GM12878 (cell line): ENCODE measurements around the gene SLC9A8. TPM values are rescaled to one million over a fixed set of nuclear protein-coding genes. Genes with fewer than 3 reads are reported as not detected.

Source experiments
- ATAC-seq: fragments of 200-7000 bp; cut with Tn5 transposase; 3 replicates; pipeline ENCODE4 v1.9.1; 2020; ENCODE audit warnings: mild to moderate bottlenecking, moderate library complexity
- BruUV-seq: library from RNA; stranded (reverse); fragments of 400-500 nt; replicated peaks from 2 replicates; lab custom pipeline; 2021; lab: Mats Ljungman, UMichigan
- CTCF ChIA-PET: fragments of 300-600 bp; sonication (Branson Sonifier 250); formaldehyde crosslinking; extraction: SDS; loops from one replicate; lab custom pipeline; 2021; ENCODE audit warnings: inconsistent platforms; lab: Yijun Ruan, JAX
- POLR2A ChIA-PET: fragments of 350-600 bp; formaldehyde crosslinking; extraction: SDS; loops from one replicate; lab custom pipeline; 2021; ENCODE audit warnings: inconsistent platforms; lab: Charles Lee
- RAD21 ChIA-PET: fragments of 300-600 bp; sonication (Branson Sonifier 250); formaldehyde crosslinking; loops from one replicate; lab custom pipeline; 2023; ENCODE audit warnings: antibody characterized with exemption; ENCODE audit not compliant: unreplicated experiment; lab: Charles Lee
- SMC1A ChIA-PET: fragments of 300-600 bp; sonication (Branson Sonifier 250); formaldehyde crosslinking; loops from one replicate; lab custom pipeline; 2023; ENCODE audit not compliant: unreplicated experiment, uncharacterized antibody; lab: Charles Lee
- DNase-seq: peaks from one replicate; pipeline ENCODE4 v3.0.0-alpha.2; 2011; ENCODE audit warnings: low read depth, low spot score
- FAIRE-seq: peaks from 3 replicates; lab custom pipeline; 2011; peaks lifted over from hg19 to GRCh38; lab: Jason Lieb, UNC
- H2AFZ ChIP-seq: 2 replicates; pipeline ENCODE4 v1.6.0; 2011; ENCODE audit warnings: low read depth, low read length, control low read depth; ENCODE audit not compliant: control insufficient read depth
- H3K27ac ChIP-seq: 2 replicates; pipeline ENCODE4 v1.5.1; 2011; ENCODE audit warnings: control low read depth; ENCODE audit not compliant: control insufficient read depth, insufficient read depth
- H3K27me3 ChIP-seq, 2 experiments: replicated peaks in 1 of 2; 2 replicates each; pipeline versions ENCODE4 v1.6.0 to v1.6.1; 2011; ENCODE audit warnings: low read length in 1 of 2; ENCODE audit not compliant: control insufficient read depth in 2 of 2, insufficient read depth in 2 of 2
- H3K36me3 ChIP-seq, 2 experiments: 2 replicates each; pipeline ENCODE4 v1.5.1; 2011; ENCODE audit warnings: low read length in 1 of 2; ENCODE audit not compliant: control insufficient read depth in 2 of 2, insufficient read depth in 2 of 2
- H3K4me1 ChIP-seq: 2 replicates; pipeline ENCODE4 v1.6.1; 2011; ENCODE audit warnings: mild to moderate bottlenecking, low read length, moderate library complexity, mixed read lengths; ENCODE audit not compliant: control insufficient read depth, insufficient read depth
- H3K4me2 ChIP-seq: 2 replicates; pipeline ENCODE4 v1.6.0; 2011; ENCODE audit warnings: control low read depth; ENCODE audit not compliant: control insufficient read depth, insufficient read depth
- H3K4me3 ChIP-seq: fragments of 200-600 bp; sonication (generic); 2 replicates; pipeline ENCODE4 v1.5.1; 2016
- H3K79me2 ChIP-seq: 2 replicates; pipeline ENCODE4 v1.6.0; 2011; ENCODE audit warnings: low read length; ENCODE audit not compliant: control insufficient read depth, insufficient read depth
- H3K9ac ChIP-seq: 2 replicates; pipeline ENCODE4 v1.8.0; 2011; ENCODE audit warnings: low read length, control low read depth, mixed read lengths; ENCODE audit not compliant: control insufficient read depth, insufficient read depth
- H3K9me3 ChIP-seq: replicated peaks from 3 replicates; pipeline ENCODE4 v1.5.1; 2011; ENCODE audit warnings: mild to moderate bottlenecking, low read length; ENCODE audit not compliant: control insufficient read depth, insufficient read depth
- H4K20me1 ChIP-seq: 2 replicates; pipeline ENCODE4 v1.6.0; 2011; ENCODE audit not compliant: control insufficient read depth, insufficient read depth
- BACH1 ChIP-seq: fragments of 450-650 bp; IDR thresholded peaks from 2 replicates; pipeline ENCODE4 v1.6.1; 2017; ENCODE audit warnings: mild to moderate bottlenecking, borderline replicate concordance
- BHLHE40 ChIP-seq, 2 experiments: fragments of 450-650 bp in 1 of 2; IDR thresholded peaks; 2 replicates each; pipeline ENCODE4 v1.6.1; 2011 to 2017; ENCODE audit warnings: low read depth in 2 of 2, borderline replicate concordance in 1 of 2, improper control_type of control experiment in 1 of 2, low read length in 1 of 2, mild to moderate bottlenecking in 1 of 2
- BRCA1 ChIP-seq: IDR thresholded peaks from 2 replicates; pipeline ENCODE4 v1.6.1; 2011; ENCODE audit warnings: low read depth, low read length, improper control_type of control experiment
- CEBPB ChIP-seq, 2 experiments: fragments of 150-350 bp in 1 of 2; IDR thresholded peaks; 2 replicates each; pipeline ENCODE4 v1.6.1; 2012 to 2014; ENCODE audit warnings: low read depth in 2 of 2, low read length in 2 of 2, borderline replicate concordance in 1 of 2, inconsistent platforms in 1 of 2
- DPF2 ChIP-seq: fragments of 450-650 bp; IDR thresholded peaks from 2 replicates; pipeline ENCODE4 v1.6.1; 2017; ENCODE audit warnings: mild to moderate bottlenecking
- ELK1 ChIP-seq: IDR thresholded peaks from 2 replicates; pipeline ENCODE4 v1.6.1; 2012; ENCODE audit warnings: low read depth, low read length, improper control_type of control experiment
- EP300 ChIP-seq, 2 experiments: fragments of 150-350 bp in 1 of 2; IDR thresholded peaks; 2 replicates each; pipeline ENCODE4 v1.6.1; 2011 to 2012; ENCODE audit warnings: low read depth in 2 of 2, low read length in 2 of 2, borderline replicate concordance in 1 of 2, improper control_type of control experiment in 1 of 2, inconsistent platforms in 1 of 2; ENCODE audit not compliant: control insufficient read depth in 1 of 2
- FOXM1 ChIP-seq: IDR thresholded peaks from 2 replicates; pipeline ENCODE4 v1.6.1; 2012; ENCODE audit warnings: low read depth, mild to moderate bottlenecking, inconsistent platforms, low read length, moderate library complexity
- IRF5 ChIP-seq: fragments of 450-650 bp; IDR thresholded peaks from 2 replicates; pipeline ENCODE4 v1.6.1; 2017; ENCODE audit warnings: borderline replicate concordance
- NFIC ChIP-seq: IDR thresholded peaks from 2 replicates; pipeline ENCODE4 v1.6.1; 2012; ENCODE audit warnings: low read depth, mild to moderate bottlenecking, inconsistent platforms, low read length, moderate library complexity
- RAD51 ChIP-seq: fragments of 450-650 bp; IDR thresholded peaks from 2 replicates; pipeline ENCODE4 v1.6.1; 2016; ENCODE audit warnings: moderate library complexity, mild to moderate bottlenecking, inconsistent platforms
- ZNF24 ChIP-seq: fragments of 450-650 bp; IDR thresholded peaks from 2 replicates; pipeline ENCODE4 v1.6.1; 2017; ENCODE audit warnings: antibody characterized with exemption, mild to moderate bottlenecking
- ZNF622 ChIP-seq: fragments of 450-650 bp; IDR thresholded peaks from 2 replicates; pipeline ENCODE4 v1.6.1; 2017; ENCODE audit warnings: mild to moderate bottlenecking, inconsistent platforms
- WGBS: methylation state at CpG from one replicate; pipeline ENCODE4 v1.1.6; 2016; ENCODE audit warnings: low lambda C conversion rate; ENCODE audit not compliant: insufficient replicate concordance, insufficient coverage; ENCODE audit errors: missing lambda C conversion rate; 5-methylcytosine and 5-hydroxymethylcytosine counted together
- in situ Hi-C: fragments of 300-500 bp; cut with MboI; formaldehyde crosslinking; loops from 9 replicates; pipeline ENCODE4 v1.14.3; 2018; ENCODE audit warnings: mixed read lengths
- intact Hi-C: fragments of 100-400 bp; cut with micrococcal nuclease; formaldehyde crosslinking; loops from one replicate; pipeline ENCODE4 v1.14.2; 2022; ENCODE audit not compliant: unreplicated experiment
- polyA plus RNA-seq, 11 experiments: library from polyadenylated mRNA; depleted of rRNA in 4 of 11; unstranded in 6 of 11; stranded (reverse) in 5 of 11; fragments of >200 nt; fragmentation: Nextera tagmentation in 4 of 11; fragmentation: Illumina TruSeq in 1 of 11; extraction: Ambion mirVana in 4 of 11; extraction: Trizol in 1 of 11; gene quantifications; 1 replicate in 1 of 11; 2 replicates in 10 of 11; pipeline versions ENCODE4 v1.2.1 to v1.2.3, GENCODE V29; 2011 to 2016; ENCODE audit warnings: inconsistent platforms in 2 of 11, missing spikeins in 2 of 11, low read depth in 1 of 11
- total RNA-seq, 4 experiments: library from RNA; depleted of rRNA in 3 of 4; stranded (reverse); fragments of >200 nt in 3 of 4; fragmentation: Illumina TruSeq in 1 of 4; extraction: Trizol in 1 of 4; gene quantifications; 2 replicates each; pipeline versions ENCODE4 v1.2.1 to v1.2.3, GENCODE V29; 2013 to 2021

The SLC9A8 gene
- total and polyA plus RNA-seq, 10 of the 15 experiments (the other 5 are each of a cell fraction or from before 2014, with no cell fraction given), result 0.40 to 15.5 (median 6.5) TPM

GRCh38 chr20:49905415-49906091, 92.9 kb downstream of the SLC9A8 start:
- no peak overlapping the region for H3K4me3 ChIP-seq
- POLR2A ChIA-PET, result no interaction called here
- ATAC-seq, result no peak
- H3K27me3 ChIP-seq, result no peaks in the 10 kb centered on the region
- SMC1A ChIA-PET, result interaction anchor here (0.8 to 1.6 kb wide), 2 partner anchors 22 to 144 kb away, joined by 3 read pairs; no protein-coding TSS in a partner anchor
- no TSS peak for BruUV-seq
- no peak overlapping the region for H3K27ac ChIP-seq
- no peak for TF ChIP-seq BHLHE40 (IDR thresholded peaks at IDR 0.05; ENCODE audit: borderline replicate concordance in 1 of 2, low read depth in 2 of 2, low read length in 1 of 2)
- no peak for TF ChIP-seq ELK1
- no peak for TF ChIP-seq EP300 (IDR thresholded peaks at IDR 0.05; ENCODE audit: borderline replicate concordance in 1 of 2, control insufficient read depth in 1 of 2, low read depth in 2 of 2, low read length in 2 of 2)
- no peak for TF ChIP-seq NFIC
- TF ChIP-seq DPF2, result no peak
- no peak for TF ChIP-seq BACH1
- TF ChIP-seq BRCA1, result no peak
- TF ChIP-seq ZNF622, result no peak
- no peak for TF ChIP-seq RAD51
- TF ChIP-seq ZNF24, result no peak
- TF ChIP-seq CEBPB (IDR thresholded peaks at IDR 0.05; ENCODE audit: borderline replicate concordance in 1 of 2, low read depth in 2 of 2, low read length in 2 of 2), result no peak
- TF ChIP-seq IRF5, result no peak
- no peak for TF ChIP-seq FOXM1
- 97% methylated on average over 29 of the region's 29 CpGs for WGBS
- in situ Hi-C loops (no loop called here), intact Hi-C loops (no loop called here)
- RAD21 ChIA-PET, result no interaction called here
- no peaks in the 10 kb centered on the region for H3K4me1 ChIP-seq
- CTCF ChIA-PET, result interaction anchor here (0.5 to 1.1 kb wide), 2 partner anchors 16 to 255 kb away, joined by 3 to 4 read pairs; no protein-coding TSS in a partner anchor
- no peak for DNase-seq
- peaks cover 17 to 23% of the 10 kb centered on the region in 2 experiments; a peak in 3 of 4 replicates for H3K36me3 ChIP-seq
- H3K4me2 ChIP-seq, result no peak overlapping the region
- no peak for FAIRE-seq
- peaks cover 2% of the 10 kb centered on the region; the same call in 1 of the 2 replicates for H3K79me2 ChIP-seq
- no peaks in the 10 kb centered on the region for H3K9me3 ChIP-seq
- no peak overlapping the region for H2AFZ ChIP-seq
- no peak overlapping the region for H3K9ac ChIP-seq
- H4K20me1 ChIP-seq, result no peaks in the 10 kb centered on the region; the same call in 1 of the 2 replicates
